BLaER1 treated with 17β-estradiol and CSF1 and Interleukin-3, amounts not matched to agents 10 nM and 100 nM (cell line): Measurements from ENCODE around the gene ABLIM2.

Experiments
- H3K27ac ChIP-seq, 11 experiments: shearing (Covaris generic); formaldehyde crosslinking; 2 replicates each; pipeline ENCODE4 v1.8.1; 2022
- H3K27me3 ChIP-seq, 11 experiments: shearing (Covaris generic); formaldehyde crosslinking; 2 replicates each; pipeline ENCODE4 v1.8.1; 2022
- H3K36me3 ChIP-seq, 11 experiments: shearing (Covaris generic); formaldehyde crosslinking; 2 replicates each; pipeline ENCODE4 v1.8.1; 2022
- H3K4me1 ChIP-seq, 10 experiments: shearing (Covaris generic); formaldehyde crosslinking; 2 replicates each; pipeline ENCODE4 v1.8.1; 2022
- H3K4me2 ChIP-seq, 11 experiments: shearing (Covaris generic); formaldehyde crosslinking; 2 replicates each; pipeline ENCODE4 v1.8.1; 2022
- H3K4me3 ChIP-seq, 10 experiments: shearing (Covaris generic); formaldehyde crosslinking; 2 replicates each; pipeline ENCODE4 v1.8.1; 2022
- H3K9ac ChIP-seq, 11 experiments: shearing (Covaris generic); formaldehyde crosslinking; 2 replicates each; pipeline ENCODE4 v1.8.1; 2022
- H3K9me3 ChIP-seq, 11 experiments: shearing (Covaris generic); formaldehyde crosslinking; replicated peaks in 1 of 11; 2 replicates each; pipeline ENCODE4 v1.8.1; 2022
- H4K20me1 ChIP-seq, 11 experiments: shearing (Covaris generic); formaldehyde crosslinking; 2 replicates each; pipeline ENCODE4 v1.8.1; 2022
- Cebpa-rat ChIP-seq, 11 experiments: shearing (Covaris generic); IDR thresholded peaks; 2 replicates each; pipeline ENCODE4 v1.8.1; 2022

The ABLIM2 gene

GRCh38 chr4:8197521-8197920 is 38.9 kb upstream of the ABLIM2 start:
- Histone ChIP-seq H3K4me3 (peak overlapping the region in 1 of 10 experiments; percentile 93; a peak in 1 of 20 replicates), H3K4me1 (peaks cover 70 to 100% (median 99%) of the 10 kb centered on the region in 10 experiments), H3K9me3 (no peaks in the 10 kb centered on the region), H3K4me2 (peak overlapping the region; percentile 86 to 100 (median 99)), H3K27ac (peak overlapping the region in 4 of 11 experiments; percentile 33 to 88 (median 69); a peak in 3 of 22 replicates), H4K20me1 (peaks cover 5 to 20% (median 12%) of the 10 kb centered on the region in 11 experiments; a peak in 20 of 22 replicates), H3K9ac (peak overlapping the region in 2 of 11 experiments; percentile 81 to 84; a peak in 4 of 22 replicates), H3K27me3 (peaks cover 8 to 26% (median 21%) of the 10 kb centered on the region in 11 experiments; a peak in 20 of 22 replicates), H3K36me3 (peaks cover 0 to 14% (median 0%) of the 10 kb centered on the region in 11 experiments; a peak in 3 of 22 replicates)
- TF ChIP-seq Cebpa-rat (IDR thresholded peaks at IDR 0.05), result no peak

- peaks cover 0 to 6% (median 0%) of the 10 kb centered on the region in 11 experiments; a peak in 1 of 22 replicates for H3K36me3 ChIP-seq
- peaks cover 76 to 100% (median 99%) of the 10 kb centered on the region in 10 experiments for H3K4me1 ChIP-seq
- H3K27me3 ChIP-seq, result peaks cover 8 to 26% (median 21%) of the 10 kb centered on the region in 11 experiments; a peak in 20 of 22 replicates
- peaks cover 0 to 4% (median 0%) of the 10 kb centered on the region in 11 experiments; a peak in 4 of 22 replicates for H4K20me1 ChIP-seq
- peak overlapping the region; percentile 86 to 100 (median 99) for H3K4me2 ChIP-seq
- no peak for TF ChIP-seq Cebpa-rat (IDR thresholded peaks at IDR 0.05)
- no peak overlapping the region for H3K27ac ChIP-seq
- no peak overlapping the region for H3K4me3 ChIP-seq
- no peak overlapping the region for H3K9ac ChIP-seq
- H3K9me3 ChIP-seq, result no peaks in the 10 kb centered on the region
These were observed 37.3 kb upstream of the ABLIM2 start for GRCh38 chr4:8195841-8196458.

GRCh38 chr4:8195431-8195830 is 36.8 kb upstream of the ABLIM2 start:
- Histone ChIP-seq H3K4me1 (peaks cover 81 to 100% (median 99%) of the 10 kb centered on the region in 10 experiments), H3K9me3 (no peaks in the 10 kb centered on the region), H3K4me2 (peak overlapping the region; percentile 86 to 100 (median 99)), H3K9ac (no peak overlapping the region), H3K27ac (no peak overlapping the region), H3K4me3 (no peak overlapping the region), H3K27me3 (peaks cover 8 to 26% (median 21%) of the 10 kb centered on the region in 11 experiments; a peak in 20 of 22 replicates), H3K36me3 (0 out of 22 replicates have a peak, but pooled peaks cover 0 to under 1% (median 0%) of the 10 kb centered on the region in 11 experiments), H4K20me1 (no peaks in the 10 kb centered on the region)
- TF ChIP-seq Cebpa-rat (IDR thresholded peaks at IDR 0.05), result no peak

GRCh38 chr4:8194306-8195242 is 36.0 kb upstream of the ABLIM2 start:
- no peak overlapping the region for H3K27ac ChIP-seq
- no peak for TF ChIP-seq Cebpa-rat (IDR thresholded peaks at IDR 0.05)
- peak overlapping the region; percentile 86 to 100 (median 99) for H3K4me2 ChIP-seq

GRCh38 chr4:8192748-8193738 is 34.4 kb upstream of the ABLIM2 start:
- peak in 2 of 11 experiments; percentile 12 to 64; a peak in 2 of 22 replicates for TF ChIP-seq Cebpa-rat (IDR thresholded peaks at IDR 0.05)
- Histone ChIP-seq H4K20me1 (no peaks in the 10 kb centered on the region), H3K9ac (peak overlapping the region in 5 of 11 experiments; percentile 16 to 67 (median 29); a peak in 6 of 22 replicates), H3K4me3 (no peak overlapping the region), H3K4me2 (peak overlapping the region; percentile 86 to 100 (median 99)), H3K36me3 (no peaks in the 10 kb centered on the region), H3K27ac (peak overlapping the region in 10 of 11 experiments; percentile 0 to 83 (median 70); a peak in 14 of 22 replicates), H3K4me1 (peaks cover 98 to 100% (median 100%) of the 10 kb centered on the region in 10 experiments), H3K9me3 (no peaks in the 10 kb centered on the region), H3K27me3 (peaks cover 8 to 26% (median 21%) of the 10 kb centered on the region in 11 experiments; a peak in 20 of 22 replicates)

More at GRCh38 chr4:8194306-8195242, 36.0 kb upstream of the ABLIM2 start:
- no peaks in the 10 kb centered on the region for H3K9me3 ChIP-seq
- H3K36me3 ChIP-seq, result no peaks in the 10 kb centered on the region
- no peaks in the 10 kb centered on the region for H4K20me1 ChIP-seq
- peaks cover 90 to 100% (median 99%) of the 10 kb centered on the region in 10 experiments for H3K4me1 ChIP-seq
- no peak overlapping the region for H3K4me3 ChIP-seq
- H3K27me3 ChIP-seq, result peaks cover 8 to 26% (median 21%) of the 10 kb centered on the region in 11 experiments; a peak in 20 of 22 replicates
- 0 out of 22 replicates have a peak overlapping the region, but pooled peaks of 1 of the 11 experiments have one; percentile 16 for H3K9ac ChIP-seq

GRCh38 chr4:8191136-8191747 is 32.6 kb upstream of the ABLIM2 start:
- no peaks in the 10 kb centered on the region for H4K20me1 ChIP-seq
- H3K4me1 ChIP-seq, result peaks cover 91 to 100% (median 99%) of the 10 kb centered on the region in 10 experiments
- H3K4me3 ChIP-seq, result peak overlapping the region in 2 of 10 experiments; percentile 25 to 43; a peak in 2 of 20 replicates
- no peak for TF ChIP-seq Cebpa-rat (IDR thresholded peaks at IDR 0.05)
- H3K27me3 ChIP-seq, result peaks cover 8 to 26% (median 21%) of the 10 kb centered on the region in 11 experiments; a peak in 20 of 22 replicates
- H3K36me3 ChIP-seq, result no peaks in the 10 kb centered on the region
- H3K9me3 ChIP-seq, result no peaks in the 10 kb centered on the region
- H3K27ac ChIP-seq, result peak overlapping the region; percentile 9 to 83 (median 69); a peak in 21 of 22 replicates
- peak overlapping the region; percentile 5 to 70 (median 58); a peak in 20 of 22 replicates for H3K9ac ChIP-seq
- peak overlapping the region; percentile 71 to 100 (median 98) for H3K4me2 ChIP-seq
